ENCODE measurements around the gene WDFY4. TPM values are rescaled to one million over a fixed set of nuclear protein-coding genes. Genes with fewer than 3 reads are reported as not detected.
A peak's percentile ranks its signal among the peaks of the same experiment; 100 is the strongest.

The WDFY4 gene
- total RNA-seq, 4 donors from 2014 or later, result 0.61 to 3.8 (median 0.88) TPM

- Histone ChIP-seq H3K27ac (peak overlapping the region; percentile 5 to 59 (median 28)), H3K27me3 (peaks cover 0 to 21% (median 0%) of the 10 kb centered on the region in 4 donors), H3K4me1 (peaks cover 15 to 19% (median 17%) of the 10 kb centered on the region in 3 donors), H3K4me3 (peak overlapping the region; percentile 34 to 71 (median 43)), H3K9me3 (no peaks in the 10 kb centered on the region), H3K36me3 (no peaks in the 10 kb centered on the region)
- 7% methylated on average over 3 of the region's 55 CpGs; no CpG with 5 or more reads in 1 of the 2 donors for WGBS, 2 donors
- DNase-seq, result no peak
- TF ChIP-seq POLR2A (IDR thresholded peaks at IDR 0.05), result no peak
- TF ChIP-seq CTCF (IDR thresholded peaks at IDR 0.05), result no peak
- intact Hi-C loops (cut with DNase I), result loop anchor here (10.0 kb wide), 1 partner anchor 291 kb away; no protein-coding TSS in a partner anchor
Measured at GRCh38 chr10:48655411-48656240, 29.0 kb upstream of the WDFY4 start.

GRCh38 chr10:48656241-48656913, 28.3 kb upstream of the WDFY4 start:
- no peak for TF ChIP-seq POLR2A (IDR thresholded peaks at IDR 0.05)
- TF ChIP-seq CTCF (IDR thresholded peaks at IDR 0.05), result peak; percentile 89 to 100 (median 99)
- WGBS, 2 donors, result 0 to 30% methylated on average over 2 to 11 of the region's 46 CpGs
- DNase-seq, result peak; percentile 45
- no peaks in the 10 kb centered on the region for H3K36me3 ChIP-seq
- peak overlapping the region in 3 of 4 donors; percentile 5 to 59 (median 8) for H3K27ac ChIP-seq
- intact Hi-C loops (cut with DNase I), result loop anchor here (10.0 kb wide), 1 partner anchor 292 kb away; no protein-coding TSS in a partner anchor
- peaks cover 15 to 19% (median 17%) of the 10 kb centered on the region in 3 donors for H3K4me1 ChIP-seq
- peaks cover 0 to 21% (median 0%) of the 10 kb centered on the region in 4 donors for H3K27me3 ChIP-seq
- H3K9me3 ChIP-seq, result no peaks in the 10 kb centered on the region
- H3K4me3 ChIP-seq, result peak overlapping the region; percentile 34 to 71 (median 43)

GRCh38 chr10:48656914-48657305, 27.8 kb upstream of the WDFY4 start:
- TF ChIP-seq POLR2A (IDR thresholded peaks at IDR 0.05), result no peak
- no peak for TF ChIP-seq CTCF (IDR thresholded peaks at IDR 0.05)
- Histone ChIP-seq H3K36me3 (no peaks in the 10 kb centered on the region), H3K4me1 (peaks cover 15 to 19% (median 17%) of the 10 kb centered on the region in 3 donors), H3K27me3 (peaks cover 0 to 16% (median 0%) of the 10 kb centered on the region in 4 donors), H3K9me3 (no peaks in the 10 kb centered on the region), H3K27ac (no peak overlapping the region), H3K4me3 (peak overlapping the region in 2 of 4 donors; percentile 49 to 71)
- no peak for DNase-seq
- intact Hi-C loops (cut with DNase I), result loop anchor here (10.0 kb wide), 1 partner anchor 292 kb away; no protein-coding TSS in a partner anchor
- WGBS, 2 donors, result 60 to 67% methylated on average over 7 to 9 of the region's 10 CpGs

GRCh38 chr10:48657416-48657815, 27.3 kb upstream of the WDFY4 start:
- DNase-seq, result no peak
- H3K4me3 ChIP-seq, result no peak overlapping the region
- H3K4me1 ChIP-seq, result peaks cover 15 to 19% (median 17%) of the 10 kb centered on the region in 3 donors
- no peak overlapping the region for H3K27ac ChIP-seq
- no peak for TF ChIP-seq POLR2A (IDR thresholded peaks at IDR 0.05)
- TF ChIP-seq CTCF (IDR thresholded peaks at IDR 0.05), result no peak
- H3K9me3 ChIP-seq, result no peaks in the 10 kb centered on the region
- 44 to 50% methylated on average over 3 of the region's 5 CpGs for whole genome bisulfite sequencing, 2 donors
- peaks cover 0 to 16% (median 0%) of the 10 kb centered on the region in 4 donors for H3K27me3 ChIP-seq
- intact Hi-C loops (cut with DNase I), result loop anchor here (10.0 kb wide), 1 partner anchor 293 kb away; no protein-coding TSS in a partner anchor
- H3K36me3 ChIP-seq, result no peaks in the 10 kb centered on the region
